B cell (primary cell): ENCODE data around the gene TIMM50. TPM values are rescaled to one million over a fixed set of nuclear protein-coding genes. Genes with fewer than 3 reads are reported as not detected.

Experiments
- ATAC-seq: fragments of 200-7000 bp; cut with Tn5 transposase; one replicate; pipeline ENCODE4 v1.10.0; 2021; ENCODE audit warnings: low read depth, mild to moderate bottlenecking, moderate number of reproducible peaks, moderate library complexity
- CTCF ChIA-PET: fragments of 350-600 bp; sonication (Branson Sonifier 250); formaldehyde crosslinking; loops from one replicate; lab custom pipeline; 2021; ENCODE audit warnings: antibody characterized with exemption, inconsistent platforms; lab: Charles Lee
- POLR2A ChIA-PET: fragments of 350-600 bp; sonication (Branson Sonifier 250); formaldehyde crosslinking; loops from one replicate; lab custom pipeline; 2021; ENCODE audit warnings: antibody characterized with exemption; lab: Charles Lee
- DNase-seq: peaks from one replicate; pipeline ENCODE4 v3.0.0; 2013
- H2AFZ ChIP-seq: 2 replicates; pipeline ENCODE4 v1.6.1; 2012; ENCODE audit warnings: mild to moderate bottlenecking, low read depth, low read length; ENCODE audit not compliant: insufficient read depth, poor library complexity, severe bottlenecking
- H3K27ac ChIP-seq, 2 donors: 1 replicate in 1 of 2; 2 replicates in 1 of 2; pipeline ENCODE4 v1.5.1; 2012 to 2013; ENCODE audit warnings: low read length in 2 of 2, mild to moderate bottlenecking in 2 of 2, moderate library complexity in 1 of 2
- H3K27me3 ChIP-seq, 4 experiments: fragments of 200-600 bp in 1 of 4; sonication (generic) in 1 of 4; replicated peaks in 1 of 4; 1 replicate in 2 of 4; 2 replicates in 2 of 4; pipeline versions ENCODE4 v1.6.1 to v1.7.0; 2013 to 2016; ENCODE audit warnings: low read length in 3 of 4, mild to moderate bottlenecking in 2 of 4, mixed read lengths in 1 of 4, moderate library complexity in 1 of 4; ENCODE audit not compliant: insufficient read depth in 4 of 4, control insufficient read depth in 3 of 4; ENCODE audit errors: control extremely low read depth in 1 of 4
- H3K36me3 ChIP-seq, 2 experiments: replicated peaks in 1 of 2; 1 replicate in 1 of 2; 2 replicates in 1 of 2; pipeline versions ENCODE4 v1.6.1 to v1.7.1; 2013; ENCODE audit warnings: low read length in 1 of 2; ENCODE audit not compliant: insufficient read depth in 2 of 2, control insufficient read depth in 1 of 2; ENCODE audit errors: control extremely low read depth in 1 of 2, extremely low read depth in 1 of 2
- H3K4me1 ChIP-seq, 2 donors: fragments of 200-600 bp in 1 of 2; sonication (generic) in 1 of 2; 1 replicate in 1 of 2; 2 replicates in 1 of 2; pipeline versions ENCODE4 v1.5.1 to v1.6.1; 2013 to 2017; ENCODE audit warnings: low read length in 2 of 2; ENCODE audit not compliant: control insufficient read depth in 2 of 2, insufficient read depth in 2 of 2
- H3K4me2 ChIP-seq: replicated peaks from 2 replicates; pipeline ENCODE3; 2012; ENCODE audit warnings: mild to moderate bottlenecking, low read depth, low read length; ENCODE audit not compliant: poor library complexity, severe bottlenecking
- H3K4me3 ChIP-seq, 5 experiments: fragments of 200-600 bp in 1 of 5; sonication (generic) in 1 of 5; 1 replicate in 3 of 5; 2 replicates in 2 of 5; pipeline versions ENCODE4 v1.5.1 to v1.7.0; 2011 to 2016; ENCODE audit warnings: low read length in 4 of 5, mild to moderate bottlenecking in 4 of 5, low read depth in 2 of 5, control low read depth in 1 of 5, moderate library complexity in 1 of 5; ENCODE audit not compliant: insufficient read depth in 1 of 5; ENCODE audit errors: control extremely low read depth in 1 of 5, extremely low read depth in 1 of 5
- H3K79me2 ChIP-seq: fragments of 200-600 bp; sonication (generic); one replicate; pipeline ENCODE4 v1.6.0; 2016; ENCODE audit warnings: low read length; ENCODE audit not compliant: control insufficient read depth, insufficient read depth
- H3K9ac ChIP-seq: fragments of 200-600 bp; sonication (generic); 2 replicates; pipeline ENCODE4 v1.6.1; 2017; ENCODE audit warnings: mild to moderate bottlenecking, low read length, moderate library complexity
- H3K9me3 ChIP-seq, 3 donors: one replicate each; pipeline versions ENCODE4 v1.6.1 to v1.7.1; 2013; ENCODE audit warnings: low read length in 2 of 3; ENCODE audit not compliant: control insufficient read depth in 2 of 3, insufficient read depth in 1 of 3; ENCODE audit errors: control extremely low read depth in 1 of 3
- H4K20me1 ChIP-seq: 2 replicates; pipeline ENCODE4 v1.6.0; 2012; ENCODE audit warnings: mild to moderate bottlenecking, low read length; ENCODE audit not compliant: insufficient read depth, control insufficient read depth, poor library complexity, severe bottlenecking
- H3K27ac Mint-ChIP-seq: one replicate; pipeline ENCODE4 v1.8.0; 2021; ENCODE audit warnings: mixed read lengths
- H3K27me3 Mint-ChIP-seq: one replicate; pipeline ENCODE4 v1.8.0; 2021; ENCODE audit warnings: mixed read lengths
- H3K4me1 Mint-ChIP-seq: one replicate; pipeline ENCODE4 v1.8.0; 2021; ENCODE audit warnings: mixed read lengths
- H3K4me3 Mint-ChIP-seq: one replicate; pipeline ENCODE4 v1.8.0; 2021; ENCODE audit warnings: mixed read lengths
- H3K9me3 Mint-ChIP-seq: one replicate; pipeline ENCODE4 v1.8.0; 2022; ENCODE audit warnings: mixed read lengths; ENCODE audit not compliant: insufficient read depth
- EZH2 ChIP-seq: IDR thresholded peaks from 2 replicates; pipeline ENCODE4 v1.6.1; 2012; ENCODE audit warnings: borderline replicate concordance, low read depth, mild to moderate bottlenecking, moderate library complexity, low read length; ENCODE audit not compliant: insufficient read depth, poor library complexity, severe bottlenecking
- WGBS: methylation state at CpG from one replicate; pipeline ENCODE4 v1.1.5; 2013; ENCODE audit warnings: missing lambda C conversion rate; ENCODE audit not compliant: insufficient coverage; 5-methylcytosine and 5-hydroxymethylcytosine counted together
- intact Hi-C: fragments of 100-400 bp; cut with micrococcal nuclease; formaldehyde crosslinking; loops from one replicate; pipeline ENCODE4 v1.10.0; 2022
- polyA plus RNA-seq: library from polyadenylated mRNA; depleted of rRNA; stranded (reverse); fragments of >200 nt; gene quantifications from 2 replicates; pipeline ENCODE4 v1.2.3, GENCODE V29; 2012
- total RNA-seq, 2 donors: library from RNA; stranded (reverse); fragments of 120-200 nt in 1 of 2; gene quantifications; 1 replicate in 1 of 2; 2 replicates in 1 of 2; pipeline versions ENCODE4 v1.2.3 to v1.2.4, GENCODE V29; 2013 to 2022
- TF ChIP-seq, protein P1 (sequence below): fragments of 200-600 bp; IDR thresholded peaks from one replicate; pipeline ENCODE4 v1.8.0; 2022; ENCODE audit warnings: antibody characterized with exemption, mild to moderate bottlenecking

TIMM50 gene
- total and polyA plus RNA-seq, 2 donors (not counting 1 experiment from before 2014, with no cell fraction given): 25.7 to 55.3 TPM

DNA sequence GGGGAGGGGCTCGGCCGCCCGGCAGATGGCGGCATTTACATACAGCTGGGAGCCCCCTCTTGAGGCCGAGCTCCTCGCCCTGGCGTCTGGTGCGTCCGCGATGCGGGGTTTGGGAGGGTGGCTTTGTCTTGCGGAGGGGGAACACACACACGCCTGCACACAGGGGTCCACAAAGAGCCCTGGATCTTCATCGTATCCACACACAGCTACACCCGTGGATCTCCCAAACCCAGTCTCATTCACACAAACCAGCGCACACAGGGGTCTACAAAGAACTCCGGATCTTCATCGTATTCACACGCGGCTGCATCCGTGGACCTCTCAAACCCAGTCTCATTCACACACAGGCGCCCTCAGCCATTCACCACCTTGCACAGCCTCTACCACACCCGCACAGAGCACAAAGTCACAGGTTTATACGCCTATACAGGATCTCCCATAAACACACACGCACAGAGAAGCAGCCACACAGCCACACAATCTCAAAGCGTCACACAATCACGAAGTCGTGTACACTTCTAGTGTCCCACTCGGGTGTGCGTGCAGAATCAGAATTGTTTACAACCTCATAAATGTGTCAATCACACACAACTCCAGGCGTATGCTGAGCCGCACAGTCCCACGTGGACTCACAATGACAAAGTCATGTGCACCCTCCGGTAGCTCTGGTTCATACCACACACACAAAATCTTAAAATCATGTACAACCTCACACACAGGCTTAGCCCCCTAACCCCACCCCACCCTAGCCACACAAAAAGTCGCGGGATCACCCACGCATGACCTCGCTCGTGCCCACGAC, 17.6 kb downstream of the TIMM50 start:
- H3K4me3 Mint-ChIP-seq: peak overlapping the region; percentile 85
- peaks cover 0 to 9% (median 0%) of the 10 kb centered on the region in 3 donors for H3K9me3 ChIP-seq
- H4K20me1 ChIP-seq: no peaks in the 10 kb centered on the region
- H3K27ac Mint-ChIP-seq: peak overlapping the region; percentile 33
- peak overlapping the region; percentile 62 for H3K9ac ChIP-seq
- H2AFZ ChIP-seq: peak overlapping the region; percentile 72
- peak; percentile 65 for DNase-seq
- H3K4me1 Mint-ChIP-seq: peaks cover 22% of the 10 kb centered on the region
- peaks cover 26% of the 10 kb centered on the region for H3K27me3 Mint-ChIP-seq
- H3K9me3 Mint-ChIP-seq: no peaks in the 10 kb centered on the region
- H3K4me2 ChIP-seq: peak overlapping the region; percentile 96
- H3K79me2 ChIP-seq: no peaks in the 10 kb centered on the region
- no peak overlapping the region for H3K27ac ChIP-seq
- POLR2A ChIA-PET: interaction anchor here (0.7 to 1.2 kb wide), 2 partner anchors 335 to 659 kb away, joined by 5 to 7 read pairs; no protein-coding TSS in a partner anchor
- CTCF ChIA-PET: interaction anchor here (0.5 to 1.7 kb wide), 13 partner anchors 9 to 376 kb away, joined by 3 to 8 read pairs (median 3); partner anchors contain the start of genes EID2 and EID2B
- intact Hi-C loops: loop anchor here (2.0 kb wide), 2 partner anchors 17 to 35 kb away; partner anchors contain the start of genes EID2B and TIMM50
- no peaks in the 10 kb centered on the region for H3K36me3 ChIP-seq
- TF ChIP-seq, protein P1, sequence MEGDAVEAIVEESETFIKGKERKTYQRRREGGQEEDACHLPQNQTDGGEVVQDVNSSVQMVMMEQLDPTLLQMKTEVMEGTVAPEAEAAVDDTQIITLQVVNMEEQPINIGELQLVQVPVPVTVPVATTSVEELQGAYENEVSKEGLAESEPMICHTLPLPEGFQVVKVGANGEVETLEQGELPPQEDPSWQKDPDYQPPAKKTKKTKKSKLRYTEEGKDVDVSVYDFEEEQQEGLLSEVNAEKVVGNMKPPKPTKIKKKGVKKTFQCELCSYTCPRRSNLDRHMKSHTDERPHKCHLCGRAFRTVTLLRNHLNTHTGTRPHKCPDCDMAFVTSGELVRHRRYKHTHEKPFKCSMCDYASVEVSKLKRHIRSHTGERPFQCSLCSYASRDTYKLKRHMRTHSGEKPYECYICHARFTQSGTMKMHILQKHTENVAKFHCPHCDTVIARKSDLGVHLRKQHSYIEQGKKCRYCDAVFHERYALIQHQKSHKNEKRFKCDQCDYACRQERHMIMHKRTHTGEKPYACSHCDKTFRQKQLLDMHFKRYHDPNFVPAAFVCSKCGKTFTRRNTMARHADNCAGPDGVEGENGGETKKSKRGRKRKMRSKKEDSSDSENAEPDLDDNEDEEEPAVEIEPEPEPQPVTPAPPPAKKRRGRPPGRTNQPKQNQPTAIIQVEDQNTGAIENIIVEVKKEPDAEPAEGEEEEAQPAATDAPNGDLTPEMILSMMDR: peak; percentile 17
- TF ChIP-seq EZH2: no peak
- peaks cover 0 to 46% (median 22%) of the 10 kb centered on the region in 4 experiments for H3K27me3 ChIP-seq
- peaks cover 27 to 30% of the 10 kb centered on the region in 2 donors for H3K4me1 ChIP-seq
- WGBS: 2% methylated on average over 33 of the region's 40 CpGs
- peak; percentile 37 for ATAC-seq
- peak overlapping the region; percentile 11 to 65 (median 48) for H3K4me3 ChIP-seq
